Neutrophil (primary cell): Measurements from ENCODE around the gene PLXDC2.

Experiments
- H3K27ac ChIP-seq: fragments of 200-600 bp; sonication (generic); 2 replicates; pipeline ENCODE4 v1.5.1; 2016; ENCODE audit warnings: mild to moderate bottlenecking, moderate library complexity
- H3K27me3 ChIP-seq: fragments of 200-600 bp; sonication (generic); 2 replicates; pipeline ENCODE4 v1.6.0; 2016; ENCODE audit warnings: mild to moderate bottlenecking
- H3K36me3 ChIP-seq: fragments of 200-600 bp; sonication (generic); 2 replicates; pipeline ENCODE4 v1.5.1; 2017
- H3K4me1 ChIP-seq, 2 experiments: fragments of 200-600 bp in 1 of 2; sonication (generic) in 1 of 2; 1 replicate in 1 of 2; 2 replicates in 1 of 2; pipeline versions ENCODE4 v1.5.1 to v1.6.1; 2013 to 2016; ENCODE audit warnings: low read depth in 1 of 2, low read length in 1 of 2, mild to moderate bottlenecking in 1 of 2, moderate library complexity in 1 of 2; ENCODE audit not compliant: control insufficient read depth in 1 of 2, insufficient read depth in 1 of 2
- H3K4me3 ChIP-seq, 2 experiments: fragments of 200-600 bp in 1 of 2; sonication (generic) in 1 of 2; 1 replicate in 1 of 2; 2 replicates in 1 of 2; pipeline ENCODE4 v1.5.1; 2013 to 2016; ENCODE audit warnings: low read depth in 1 of 2, low read length in 1 of 2, mild to moderate bottlenecking in 1 of 2, moderate library complexity in 1 of 2
- H3K9me3 ChIP-seq: fragments of 200-600 bp; sonication (generic); 2 replicates; pipeline ENCODE4 v1.5.1; 2016
- TF ChIP-seq, protein P1 (sequence below): fragments of 200-600 bp; sonication (generic); IDR thresholded peaks from 2 replicates; pipeline ENCODE4 v1.5.1; 2016; ENCODE audit warnings: antibody characterized with exemption

The PLXDC2 gene

GRCh38 chr10:19788902-19789301 lies 27.3 kb upstream of the PLXDC2 start:
- no peaks in the 10 kb centered on the region for H3K36me3 ChIP-seq
- H3K4me3 ChIP-seq = no peak overlapping the region
- no peak overlapping the region for H3K27ac ChIP-seq
- H3K27me3 ChIP-seq = no peaks in the 10 kb centered on the region
- TF ChIP-seq, protein P1, sequence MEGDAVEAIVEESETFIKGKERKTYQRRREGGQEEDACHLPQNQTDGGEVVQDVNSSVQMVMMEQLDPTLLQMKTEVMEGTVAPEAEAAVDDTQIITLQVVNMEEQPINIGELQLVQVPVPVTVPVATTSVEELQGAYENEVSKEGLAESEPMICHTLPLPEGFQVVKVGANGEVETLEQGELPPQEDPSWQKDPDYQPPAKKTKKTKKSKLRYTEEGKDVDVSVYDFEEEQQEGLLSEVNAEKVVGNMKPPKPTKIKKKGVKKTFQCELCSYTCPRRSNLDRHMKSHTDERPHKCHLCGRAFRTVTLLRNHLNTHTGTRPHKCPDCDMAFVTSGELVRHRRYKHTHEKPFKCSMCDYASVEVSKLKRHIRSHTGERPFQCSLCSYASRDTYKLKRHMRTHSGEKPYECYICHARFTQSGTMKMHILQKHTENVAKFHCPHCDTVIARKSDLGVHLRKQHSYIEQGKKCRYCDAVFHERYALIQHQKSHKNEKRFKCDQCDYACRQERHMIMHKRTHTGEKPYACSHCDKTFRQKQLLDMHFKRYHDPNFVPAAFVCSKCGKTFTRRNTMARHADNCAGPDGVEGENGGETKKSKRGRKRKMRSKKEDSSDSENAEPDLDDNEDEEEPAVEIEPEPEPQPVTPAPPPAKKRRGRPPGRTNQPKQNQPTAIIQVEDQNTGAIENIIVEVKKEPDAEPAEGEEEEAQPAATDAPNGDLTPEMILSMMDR = no peak
- no peaks in the 10 kb centered on the region for H3K4me1 ChIP-seq
- no peaks in the 10 kb centered on the region for H3K9me3 ChIP-seq

DNA sequence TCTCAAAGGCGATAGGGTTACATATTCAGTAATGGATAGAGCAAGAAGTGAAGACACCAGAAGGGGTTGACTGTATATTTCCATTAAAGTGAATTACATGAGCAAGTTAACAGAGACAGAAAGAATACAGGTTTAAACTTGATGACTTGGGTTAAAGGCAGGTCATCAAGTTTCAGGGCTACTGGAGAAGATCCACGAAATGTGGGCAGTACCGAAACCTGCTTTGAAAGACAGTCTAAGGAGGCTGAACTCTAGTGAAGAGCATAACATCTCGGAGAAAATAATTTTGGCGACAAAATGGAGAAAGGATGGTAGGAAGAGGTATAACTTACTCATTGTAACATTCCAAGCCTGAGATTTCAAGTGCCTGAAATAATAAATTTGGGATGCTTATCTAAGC lies 26.6 kb upstream of the PLXDC2 start:
- H3K27ac ChIP-seq = no peak overlapping the region
- no peaks in the 10 kb centered on the region for H3K9me3 ChIP-seq
- TF ChIP-seq, protein P1 = no peak
- H3K36me3 ChIP-seq = no peaks in the 10 kb centered on the region
- no peak overlapping the region for H3K4me3 ChIP-seq
- H3K27me3 ChIP-seq = no peaks in the 10 kb centered on the region
- no peaks in the 10 kb centered on the region for H3K4me1 ChIP-seq

- Histone ChIP-seq H3K9me3 (no peaks in the 10 kb centered on the region), H3K4me3 (no peak overlapping the region), H3K27ac (no peak overlapping the region), H3K4me1 (no peaks in the 10 kb centered on the region), H3K27me3 (no peaks in the 10 kb centered on the region), H3K36me3 (no peaks in the 10 kb centered on the region)
- TF ChIP-seq, protein P1 = no peak
These were observed 25.2 kb upstream of the PLXDC2 start for GRCh38 chr10:19791032-19791431.

- Histone ChIP-seq H3K36me3 (no peaks in the 10 kb centered on the region), H3K27me3 (no peaks in the 10 kb centered on the region), H3K4me1 (no peaks in the 10 kb centered on the region), H3K4me3 (no peak overlapping the region), H3K9me3 (no peaks in the 10 kb centered on the region), H3K27ac (no peak overlapping the region)
- TF ChIP-seq, protein P1 = no peak
These were observed 20.5 kb upstream of the PLXDC2 start for GRCh38 chr10:19795684-19796083.

- Histone ChIP-seq H3K4me1 (no peaks in the 10 kb centered on the region), H3K27me3 (no peaks in the 10 kb centered on the region), H3K27ac (no peak overlapping the region), H3K36me3 (no peaks in the 10 kb centered on the region), H3K4me3 (no peak overlapping the region), H3K9me3 (no peaks in the 10 kb centered on the region)
- TF ChIP-seq, protein P1 = no peak
These were observed 16.1 kb upstream of the PLXDC2 start for GRCh38 chr10:19800161-19800560.

DNA sequence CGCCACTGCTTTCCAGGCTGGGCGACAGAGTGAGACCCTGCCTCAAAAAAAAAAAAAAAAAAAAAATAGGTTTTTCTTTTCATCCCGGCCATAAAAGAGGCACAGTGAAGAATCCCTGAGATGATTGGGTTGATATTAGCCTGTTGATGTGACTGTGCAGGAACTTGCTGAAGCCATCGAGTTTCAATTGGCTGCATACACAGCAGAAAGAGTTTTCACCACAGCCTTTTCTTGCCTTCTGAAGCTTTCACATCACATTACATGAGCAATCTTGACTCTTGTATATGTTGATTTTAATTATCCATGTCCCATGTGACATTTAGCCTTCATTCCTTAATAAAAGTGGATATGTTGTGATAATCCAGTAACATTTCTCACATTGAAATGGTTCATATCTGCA lies 14.9 kb upstream of the PLXDC2 start:
- TF ChIP-seq, protein P1 = no peak
- H3K27me3 ChIP-seq = no peaks in the 10 kb centered on the region
- no peaks in the 10 kb centered on the region for H3K36me3 ChIP-seq
- no peaks in the 10 kb centered on the region for H3K4me1 ChIP-seq
- H3K4me3 ChIP-seq = no peak overlapping the region
- H3K27ac ChIP-seq = no peak overlapping the region
- no peaks in the 10 kb centered on the region for H3K9me3 ChIP-seq
